Ishikawa (cell line): ENCODE measurements around the gene TMEM43.

ENCODE experiments used
- CEBPB ChIP-seq: IDR thresholded peaks from 2 replicates; pipeline ENCODE4 v1.6.1; 2012
- EGR1 ChIP-seq: IDR thresholded peaks from 2 replicates; pipeline ENCODE4 v1.6.1; 2012
- EP300 ChIP-seq: IDR thresholded peaks from 2 replicates; pipeline ENCODE4 v1.6.1; 2012; ENCODE audit warnings: borderline replicate concordance
- FOXM1 ChIP-seq: IDR thresholded peaks from 2 replicates; pipeline ENCODE4 v1.6.1; 2012; ENCODE audit warnings: low read depth, borderline replicate concordance
- NFIC ChIP-seq: IDR thresholded peaks from 2 replicates; pipeline ENCODE4 v1.6.1; 2012
- TAF1 ChIP-seq: IDR thresholded peaks from 2 replicates; pipeline ENCODE4 v1.6.1; 2012; ENCODE audit warnings: low read depth, mild to moderate bottlenecking
- TCF12 ChIP-seq: IDR thresholded peaks from 2 replicates; pipeline ENCODE4 v1.6.1; 2012; ENCODE audit warnings: low read depth
- TEAD4 ChIP-seq: IDR thresholded peaks from 2 replicates; pipeline ENCODE4 v1.6.1; 2012
- YY1 ChIP-seq: IDR thresholded peaks from 2 replicates; pipeline ENCODE4 v1.6.1; 2012; ENCODE audit warnings: low read depth
- ZBTB7A ChIP-seq: IDR thresholded peaks from 2 replicates; pipeline ENCODE4 v1.6.1; 2012; ENCODE audit warnings: low read depth
- TF ChIP-seq, protein P1 (sequence below): IDR thresholded peaks from 2 replicates; pipeline ENCODE4 v1.6.1; 2012
- TF ChIP-seq, protein P2 (sequence below): IDR thresholded peaks from 2 replicates; pipeline ENCODE4 v1.6.1; 2012; ENCODE audit warnings: low read depth, mild to moderate bottlenecking

DNA sequence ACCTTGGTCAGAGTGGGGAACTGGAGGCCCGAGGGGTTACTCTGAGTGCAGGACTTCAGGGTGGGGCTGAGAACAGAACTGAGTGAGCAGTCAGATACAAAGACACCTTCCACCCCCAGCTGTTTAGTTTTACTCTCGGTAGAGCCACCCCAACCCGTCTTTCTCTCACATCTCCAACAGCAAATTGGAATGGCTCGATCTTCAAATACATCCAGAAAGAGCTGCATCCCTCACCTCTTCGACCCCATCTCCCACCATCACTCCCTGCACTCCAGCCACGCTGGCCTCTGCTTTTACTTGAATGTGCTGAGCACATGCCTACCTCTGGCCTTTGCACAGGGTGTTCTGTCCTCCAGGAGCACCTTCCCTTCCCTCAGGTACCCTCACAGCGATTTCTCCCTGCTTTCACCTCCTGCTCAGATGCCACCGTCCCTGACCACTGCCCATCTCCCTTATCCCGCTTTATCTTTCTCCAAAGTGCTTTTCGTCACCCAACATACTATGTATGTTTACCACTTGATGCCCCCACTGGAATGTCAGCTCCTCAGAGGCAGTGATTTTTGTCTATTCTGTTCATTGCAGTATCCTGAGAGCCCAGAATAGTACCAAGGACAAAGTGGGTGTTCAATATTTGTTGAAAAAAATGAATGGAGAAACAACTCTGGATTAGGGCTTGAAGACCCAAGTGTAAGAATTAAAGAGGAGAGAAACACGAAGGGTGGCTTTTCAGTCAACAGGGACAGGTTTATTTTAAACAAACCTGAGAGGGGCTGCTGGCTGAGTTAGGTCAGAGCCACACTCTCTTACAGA is 4.5 kb upstream of the TMEM43 start:
- TF ChIP-seq, protein P1, sequence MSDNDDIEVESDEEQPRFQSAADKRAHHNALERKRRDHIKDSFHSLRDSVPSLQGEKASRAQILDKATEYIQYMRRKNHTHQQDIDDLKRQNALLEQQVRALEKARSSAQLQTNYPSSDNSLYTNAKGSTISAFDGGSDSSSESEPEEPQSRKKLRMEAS = no peak
- TF ChIP-seq YY1 (no peak), EGR1 (no peak), FOXM1 (no peak), TAF1 (no peak), EP300 (no peak), ZBTB7A (no peak), NFIC (no peak), TCF12 (no peak), CEBPB (no peak), TEAD4 (no peak)
- TF ChIP-seq, protein P2, sequence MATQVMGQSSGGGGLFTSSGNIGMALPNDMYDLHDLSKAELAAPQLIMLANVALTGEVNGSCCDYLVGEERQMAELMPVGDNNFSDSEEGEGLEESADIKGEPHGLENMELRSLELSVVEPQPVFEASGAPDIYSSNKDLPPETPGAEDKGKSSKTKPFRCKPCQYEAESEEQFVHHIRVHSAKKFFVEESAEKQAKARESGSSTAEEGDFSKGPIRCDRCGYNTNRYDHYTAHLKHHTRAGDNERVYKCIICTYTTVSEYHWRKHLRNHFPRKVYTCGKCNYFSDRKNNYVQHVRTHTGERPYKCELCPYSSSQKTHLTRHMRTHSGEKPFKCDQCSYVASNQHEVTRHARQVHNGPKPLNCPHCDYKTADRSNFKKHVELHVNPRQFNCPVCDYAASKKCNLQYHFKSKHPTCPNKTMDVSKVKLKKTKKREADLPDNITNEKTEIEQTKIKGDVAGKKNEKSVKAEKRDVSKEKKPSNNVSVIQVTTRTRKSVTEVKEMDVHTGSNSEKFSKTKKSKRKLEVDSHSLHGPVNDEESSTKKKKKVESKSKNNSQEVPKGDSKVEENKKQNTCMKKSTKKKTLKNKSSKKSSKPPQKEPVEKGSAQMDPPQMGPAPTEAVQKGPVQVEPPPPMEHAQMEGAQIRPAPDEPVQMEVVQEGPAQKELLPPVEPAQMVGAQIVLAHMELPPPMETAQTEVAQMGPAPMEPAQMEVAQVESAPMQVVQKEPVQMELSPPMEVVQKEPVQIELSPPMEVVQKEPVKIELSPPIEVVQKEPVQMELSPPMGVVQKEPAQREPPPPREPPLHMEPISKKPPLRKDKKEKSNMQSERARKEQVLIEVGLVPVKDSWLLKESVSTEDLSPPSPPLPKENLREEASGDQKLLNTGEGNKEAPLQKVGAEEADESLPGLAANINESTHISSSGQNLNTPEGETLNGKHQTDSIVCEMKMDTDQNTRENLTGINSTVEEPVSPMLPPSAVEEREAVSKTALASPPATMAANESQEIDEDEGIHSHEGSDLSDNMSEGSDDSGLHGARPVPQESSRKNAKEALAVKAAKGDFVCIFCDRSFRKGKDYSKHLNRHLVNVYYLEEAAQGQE = no peak
